Left lobe of liver (tissue), 2 donors: Measurements from ENCODE around the gene NUTF2. TPM values are rescaled to one million over a fixed set of nuclear protein-coding genes. Genes with fewer than 3 reads are reported as not detected.

Experiments
- ATAC-seq: fragments of 200-7000 bp; cut with Tn5 transposase; one replicate; pipeline ENCODE4 v1.9.1; 2020; ENCODE audit warnings: mild to moderate bottlenecking, moderate library complexity
- DNase-seq: peaks from one replicate; pipeline ENCODE4 v3.0.0-alpha.2; 2020; ENCODE audit warnings: low spot score
- total RNA-seq: library from RNA; stranded (reverse); gene quantifications from one replicate; pipeline ENCODE4 v1.2.1, GENCODE V29; 2021
- donor health status: DM: no; HTN: no; CAD: no; lungs with moderate emphysema.
- donor health status: DM: no; HTN: yes; CAD: no.

Gene NUTF2
- total RNA-seq, 1 donor from 2014 or later: 23.2 TPM

- DNase-seq: peak; percentile 89
Measured at GRCh38 chr16:67915831-67916723, 69.3 kb downstream of the NUTF2 start.

GRCh38 chr16:67917140-67917851 lies 70.6 kb downstream of the NUTF2 start:
- ATAC-seq (peak; percentile 7), DNase-seq (peak; percentile 51)

More at GRCh38 chr16:67915831-67916723, 69.3 kb downstream of the NUTF2 start:
- ATAC-seq: peak; percentile 84

- DNase-seq: no peak
- ATAC-seq: no peak
Measured at GRCh38 chr16:67917852-67918236, 71.1 kb downstream of the NUTF2 start.

- DNase-seq: no peak
- no peak for ATAC-seq
Measured at GRCh38 chr16:67919622-67920221, 73.0 kb downstream of the NUTF2 start.

Other genes with a start within 250 kb of the NUTF2 start
- 1.1 TPM for gene CARMIL2, start 201.8 kb upstream of the NUTF2 start, total RNA-seq
- 5.0 TPM for gene ACD, start 186.7 kb upstream of the NUTF2 start, total RNA-seq
- 3.4 TPM for gene PARD6A, start 186.0 kb upstream of the NUTF2 start, total RNA-seq
- gene ENKD1, start 180.2 kb upstream of the NUTF2 start, total RNA-seq: 10.6 TPM
- 5.5 TPM for gene C16orf86, start 180.1 kb upstream of the NUTF2 start, total RNA-seq
- 33.8 TPM for gene GFOD2, start 127.6 kb upstream of the NUTF2 start, total RNA-seq
- 35.6 TPM for gene RANBP10, start 40.4 kb upstream of the NUTF2 start, total RNA-seq
- gene TSNAXIP1, start 40.0 kb upstream of the NUTF2 start, total RNA-seq: 2.1 TPM
- 12.8 TPM for gene THAP11, start 4.6 kb upstream of the NUTF2 start, total RNA-seq
- gene CENPT, start 760 bp downstream of the NUTF2 start, total RNA-seq: 23.1 TPM
- 22.1 TPM for gene EDC4, start 26.1 kb downstream of the NUTF2 start, total RNA-seq
- gene NRN1L, start 38.0 kb downstream of the NUTF2 start, total RNA-seq: 0.88 TPM
- 18.2 TPM for gene PSKH1, start 46.3 kb downstream of the NUTF2 start, total RNA-seq
- gene CTRL, start 84.9 kb downstream of the NUTF2 start, total RNA-seq: 0.73 TPM
- gene PSMB10, start 89.9 kb downstream of the NUTF2 start, total RNA-seq: 21.7 TPM
- 172 TPM for gene LCAT, start 97.2 kb downstream of the NUTF2 start, total RNA-seq
- 20.1 TPM for gene SLC12A4, start 121.7 kb downstream of the NUTF2 start, total RNA-seq
- not detected for gene DPEP3, start 133.6 kb downstream of the NUTF2 start, total RNA-seq
- 1.0 TPM for gene DPEP2, start 152.6 kb downstream of the NUTF2 start, total RNA-seq
- not detected for gene DPEP2NB, start 169.0 kb downstream of the NUTF2 start, total RNA-seq
- gene DDX28, start 176.3 kb downstream of the NUTF2 start, total RNA-seq: 5.1 TPM
- gene DUS2, start 176.4 kb downstream of the NUTF2 start, total RNA-seq: 7.6 TPM
- gene NFATC3, start 238.4 kb downstream of the NUTF2 start, total RNA-seq: 27.6 TPM